HCT116 (cell line): ENCODE measurements around the gene IL18BP. TPM values are rescaled to one million over a fixed set of nuclear protein-coding genes. Genes with fewer than 3 reads are reported as not detected.

ENCODE experiments used
- ATAC-seq: fragments of 200-7000 bp; cut with Tn5 transposase; 2 replicates; pipeline ENCODE4 v1.9.1; 2020; ENCODE audit warnings: mild to moderate bottlenecking, moderate library complexity
- BruUV-seq: library from RNA; stranded (reverse); fragments of 400-500 nt; replicated peaks from 2 replicates; lab custom pipeline; 2021; lab: Mats Ljungman, UMichigan
- CTCF ChIA-PET: fragments of 300-600 bp; sonication (Branson Sonifier 250); formaldehyde crosslinking; loops from one replicate; lab custom pipeline; 2021; ENCODE audit warnings: antibody characterized with exemption; lab: Charles Lee
- POLR2A ChIA-PET: fragments of 300-600, 350-600 bp; sonication (Branson Sonifier 250); formaldehyde crosslinking; loops from one replicate; lab custom pipeline; 2021; ENCODE audit warnings: antibody characterized with exemption; lab: Charles Lee
- RAD21 ChIA-PET, 2 experiments: fragments of 300-600 bp; sonication (Branson Sonifier 250); formaldehyde crosslinking; loops; one replicate each; lab custom pipeline; 2023; ENCODE audit warnings: low total read pairs in 2 of 2; ENCODE audit not compliant: uncharacterized antibody in 2 of 2, unreplicated experiment in 2 of 2, low non-redundant PET in 1 of 2; lab: Charles Lee
- DNase-seq: peaks from one replicate; pipeline ENCODE4 v3.0.0-alpha.2; 2010; ENCODE audit warnings: low read depth, low spot score
- H2AFZ ChIP-seq: fragments of 200-600 bp; shearing (Covaris generic), sonication (generic); 2 replicates; pipeline ENCODE4 v1.6.1; 2017; ENCODE audit warnings: low read depth, mixed run types, mixed read lengths, antibody characterized with exemption, low read length; ENCODE audit not compliant: poor library complexity, severe bottlenecking
- H3K27ac ChIP-seq: 2 replicates; pipeline ENCODE4 v1.5.1; 2012; ENCODE audit warnings: low read depth, low read length
- H3K27me3 ChIP-seq: fragments of 200-600 bp; sonication (generic); 2 replicates; pipeline ENCODE4 v1.6.1; 2016; ENCODE audit warnings: mixed run types, low read length, mixed read lengths; ENCODE audit not compliant: insufficient read depth
- H3K36me3 ChIP-seq, 2 experiments: fragments of 200-500 bp in 1 of 2; fragments of 200-600 bp in 1 of 2; sonication (Bioruptor generic) in 1 of 2; sonication (generic) in 1 of 2; 2 replicates each; pipeline versions ENCODE4 v1.5.1 to v1.6.1; 2014 to 2016; ENCODE audit warnings: low read length in 2 of 2, inconsistent platforms in 1 of 2, mixed read lengths in 1 of 2, mixed run types in 1 of 2; ENCODE audit not compliant: insufficient read depth in 2 of 2, control insufficient read depth in 1 of 2
- H3K4me1 ChIP-seq, 2 experiments: fragments of 200-600 bp in 1 of 2; sonication (generic) in 1 of 2; 2 replicates each; pipeline versions ENCODE4 v1.5.1 to v1.6.1; 2012 to 2017; ENCODE audit warnings: low read length in 2 of 2, inconsistent platforms in 1 of 2, mild to moderate bottlenecking in 1 of 2, mixed read lengths in 1 of 2, mixed run types in 1 of 2, moderate library complexity in 1 of 2; ENCODE audit not compliant: insufficient read depth in 2 of 2, control insufficient read depth in 1 of 2
- H3K4me2 ChIP-seq: fragments of 200-600 bp; sonication (generic); 2 replicates; pipeline ENCODE4 v1.6.1; 2017; ENCODE audit warnings: mixed run types, low read length, mixed read lengths
- H3K4me3 ChIP-seq, 2 experiments: fragments of 200-600 bp in 1 of 2; sonication (generic) in 1 of 2; replicated peaks in 1 of 2; 2 replicates each; pipeline ENCODE4 v1.5.1; 2011 to 2016; ENCODE audit warnings: low read length in 2 of 2, control low read depth in 1 of 2, low read depth in 1 of 2, mild to moderate bottlenecking in 1 of 2, mixed read lengths in 1 of 2, mixed run types in 1 of 2
- H3K79me2 ChIP-seq: fragments of 200-600 bp; sonication (generic); 2 replicates; pipeline ENCODE4 v1.6.1; 2017; ENCODE audit warnings: mild to moderate bottlenecking, mixed run types, low read length, moderate library complexity, mixed read lengths; ENCODE audit not compliant: insufficient read depth
- H3K9ac ChIP-seq: fragments of 200-600 bp; sonication (generic); 2 replicates; pipeline ENCODE4 v1.6.1; 2016; ENCODE audit warnings: low read length, mixed read lengths
- H3K9me2 ChIP-seq: fragments of 200-600 bp; sonication (generic), shearing (Covaris generic); 2 replicates; pipeline ENCODE4 v1.6.1; 2017; ENCODE audit warnings: mixed run types, mild to moderate bottlenecking, moderate library complexity; ENCODE audit not compliant: insufficient read depth
- H3K9me3 ChIP-seq, 2 experiments: fragments of 200-500 bp in 1 of 2; fragments of 200-600 bp in 1 of 2; sonication (Bioruptor generic) in 1 of 2; sonication (generic) in 1 of 2; 2 replicates each; pipeline ENCODE4 v1.6.1; 2014 to 2017; ENCODE audit warnings: low read length in 2 of 2, mixed read lengths in 2 of 2, inconsistent platforms in 1 of 2, low read depth in 1 of 2, mild to moderate bottlenecking in 1 of 2, mixed run types in 1 of 2, moderate library complexity in 1 of 2; ENCODE audit not compliant: control insufficient read depth in 1 of 2, insufficient read depth in 1 of 2
- H4K20me1 ChIP-seq: fragments of 200-600 bp; sonication (generic), shearing (Covaris generic); 2 replicates; pipeline ENCODE4 v1.6.1; 2017; ENCODE audit warnings: mixed run types, mild to moderate bottlenecking, moderate library complexity; ENCODE audit not compliant: insufficient read depth
- ATF3 ChIP-seq: IDR thresholded peaks from 2 replicates; pipeline ENCODE4 v1.6.1; 2012
- CBX3 ChIP-seq: IDR thresholded peaks from 2 replicates; pipeline ENCODE4 v1.6.1; 2012; ENCODE audit warnings: low read depth
- CEBPB ChIP-seq: IDR thresholded peaks from 2 replicates; pipeline ENCODE4 v1.6.1; 2012; ENCODE audit warnings: low read depth
- EGR1 ChIP-seq: IDR thresholded peaks from 2 replicates; pipeline ENCODE4 v1.6.1; 2012; ENCODE audit warnings: low read depth
- ELF1 ChIP-seq: IDR thresholded peaks from 2 replicates; pipeline ENCODE4 v1.6.1; 2012; ENCODE audit warnings: low read depth, borderline replicate concordance
- EZH2 ChIP-seq: fragments of 200-600 bp; sonication (generic); IDR thresholded peaks from 2 replicates; pipeline ENCODE4 v1.6.1; 2017; ENCODE audit warnings: antibody characterized with exemption, mixed run types
- EZH2phosphoT487 ChIP-seq: fragments of 200-600 bp; IDR thresholded peaks from 2 replicates; pipeline ENCODE4 v1.6.1; 2018; ENCODE audit warnings: antibody characterized with exemption, borderline replicate concordance
- FOSL1 ChIP-seq: IDR thresholded peaks from 2 replicates; pipeline ENCODE4 v1.6.1; 2012; ENCODE audit warnings: low read depth
- JUND ChIP-seq: IDR thresholded peaks from 2 replicates; pipeline ENCODE4 v1.6.1; 2012
- MAX ChIP-seq: IDR thresholded peaks from 2 replicates; pipeline ENCODE4 v1.6.1; 2012
- POLR2A ChIP-seq: IDR thresholded peaks from 2 replicates; pipeline ENCODE4 v1.7.0; 2011; ENCODE audit warnings: borderline replicate concordance; ENCODE audit not compliant: insufficient read depth, insufficient read length; ENCODE audit errors: extremely low read depth
- POLR2AphosphoS5 ChIP-seq: IDR thresholded peaks from 2 replicates; pipeline ENCODE4 v1.6.1; 2011; ENCODE audit warnings: mild to moderate bottlenecking, low read depth, low read length, moderate library complexity
- RAD21 ChIP-seq: IDR thresholded peaks from 2 replicates; pipeline ENCODE4 v1.6.1; 2012; ENCODE audit warnings: low read depth, mild to moderate bottlenecking
- REST ChIP-seq: IDR thresholded peaks from 2 replicates; pipeline ENCODE4 v1.6.1; 2012; ENCODE audit warnings: low read depth
- SIN3A ChIP-seq: IDR thresholded peaks from 2 replicates; pipeline ENCODE4 v1.6.1; 2012; ENCODE audit warnings: low read depth
- SP1 ChIP-seq: IDR thresholded peaks from 2 replicates; pipeline ENCODE4 v1.6.1; 2012; ENCODE audit warnings: low read depth
- SRF ChIP-seq: IDR thresholded peaks from 2 replicates; pipeline ENCODE4 v1.6.1; 2012; ENCODE audit warnings: low read depth
- TCF7L2 ChIP-seq: IDR thresholded peaks from 2 replicates; pipeline ENCODE4 v1.7.0; 2011; ENCODE audit warnings: borderline replicate concordance, inconsistent platforms; ENCODE audit not compliant: insufficient read depth, insufficient read length; ENCODE audit errors: extremely low read depth
- YY1 ChIP-seq: IDR thresholded peaks from 2 replicates; pipeline ENCODE4 v1.6.1; 2011; ENCODE audit warnings: low read length, low read depth, moderate library complexity, mild to moderate bottlenecking; ENCODE audit not compliant: insufficient replicate concordance; ENCODE audit errors: extremely low read depth
- ZBTB33 ChIP-seq: IDR thresholded peaks from 2 replicates; pipeline ENCODE4 v1.6.1; 2011; ENCODE audit warnings: mild to moderate bottlenecking, low read length, moderate library complexity; ENCODE audit not compliant: insufficient replicate concordance; ENCODE audit errors: extremely low read depth
- ZFX ChIP-seq: fragments of 450-650 bp; IDR thresholded peaks from 2 replicates; pipeline ENCODE4 v1.6.1; 2017
- ZNF274 ChIP-seq: fragments of 200-500 bp; sonication (Bioruptor generic); IDR thresholded peaks from 2 replicates; pipeline ENCODE4 v1.6.1; 2014; ENCODE audit warnings: mild to moderate bottlenecking, low read depth, low read length, inconsistent platforms
- intact Hi-C: fragments of 100-400 bp; cut with micrococcal nuclease; formaldehyde crosslinking; loops from 2 replicates; pipeline ENCODE4 v1.10.0; 2022
- total RNA-seq: library from RNA; stranded (reverse); gene quantifications from one replicate; pipeline ENCODE4 v1.2.1, GENCODE V29; 2021; ENCODE audit not compliant: unreplicated experiment

The IL18BP gene
- total RNA-seq, 1 experiment from 2014 or later = 9.8 TPM

GRCh38 chr11:72040491-72041363 lies 42.0 kb downstream of the IL18BP start:
- peaks cover 97% of the 10 kb centered on the region for H3K79me2 ChIP-seq
- peak; percentile 67 for ATAC-seq
- H3K27me3 ChIP-seq = no peaks in the 10 kb centered on the region
- H3K4me1 ChIP-seq = peaks cover 24 to 53% of the 10 kb centered on the region in 2 experiments
- no peaks in the 10 kb centered on the region for H4K20me1 ChIP-seq
- H3K27ac ChIP-seq = peak overlapping the region; percentile 83
- H3K9me3 ChIP-seq = no peaks in the 10 kb centered on the region
- H3K9ac ChIP-seq = peak overlapping the region; percentile 63
- ChIA-PET RAD21 (no interaction called here), CTCF (interaction anchor here (0.9 to 2.2 kb wide), 2 partner anchors 16 to 45 kb away, joined by 3 to 10 read pairs; no protein-coding TSS in a partner anchor), POLR2A (interaction anchor here (0.8 kb wide), 1 partner anchor 10 kb away, joined by 4 read pairs; no protein-coding TSS in a partner anchor)
- peak overlapping the region; percentile 57 to 63 for H3K4me3 ChIP-seq
- H3K4me2 ChIP-seq = peak overlapping the region; percentile 81
- no peak overlapping the region for H2AFZ ChIP-seq
- intact Hi-C loops = loop anchor here (5.0 kb wide), 1 partner anchor 37 kb away; no protein-coding TSS in a partner anchor
- BruUV-seq = TSS peak; percentile 65
- peak; percentile 72 for DNase-seq
- no peaks in the 10 kb centered on the region for H3K9me2 ChIP-seq
- H3K36me3 ChIP-seq = no peaks in the 10 kb centered on the region; a peak in 1 of 4 replicates
- TF ChIP-seq EZH2phosphoT487 (no peak), RAD21 (no peak), EGR1 (peak; percentile 65), ELF1 (no peak), ZFX (no peak), SRF (no peak), ZNF274 (no peak), FOSL1 (no peak), SIN3A (no peak), SP1 (peak; percentile 66), CEBPB (no peak), POLR2A (no peak), MAX (peak; percentile 47), EZH2 (no peak), POLR2AphosphoS5 (peak; percentile 43; the same call in 1 of the 2 replicates), TCF7L2 (no peak), ATF3 (no peak), ZBTB33 (no peak), REST (no peak), CBX3 (no peak), JUND (no peak), YY1 (peak; percentile 53)
